ENCODE data around the gene AADACL4. TPM values are rescaled to one million over a fixed set of nuclear protein-coding genes. Genes with fewer than 3 reads are reported as not detected.

AADACL4 gene
- total and polyA plus RNA-seq, 2 experiments from 2014 or later: not detected

GRCh38 chr1:12617901-12618660 lies 25.8 kb upstream of the AADACL4 start, which contains the start of gene DHRS3 (continued):
- no peak for TF ChIP-seq ZNF462 (CRISPR knock-in tag; IDR thresholded peaks at IDR 0.05)
- TF ChIP-seq ZNF114 (CRISPR knock-in tag; IDR thresholded peaks at IDR 0.05): peak; percentile 21; the same call in 1 of the 2 replicates

- H3K27ac Mint-ChIP-seq: peak overlapping the region; percentile 84; the same call in 1 of the 2 replicates
- no peak for TF ChIP-seq EZH2 (IDR thresholded peaks at IDR 0.05; ENCODE audit: low read depth, unreplicated experiment)
- no peak for TF ChIP-seq CTCF (conservative IDR thresholded peaks at IDR 0.05; ENCODE audit: low read depth in 2 of 2)
- TF ChIP-seq POLR2AphosphoS5 (IDR thresholded peaks at IDR 0.05; ENCODE audit: low read depth): no peak; the same call in 1 of the 2 replicates
- TF ChIP-seq EZH2phosphoT487 (IDR thresholded peaks at IDR 0.05; ENCODE audit: unreplicated experiment): no peak
- no peak for TF ChIP-seq ZNF331 (CRISPR knock-in tag; IDR thresholded peaks at IDR 0.05; ENCODE audit: low read depth)
- no peak for TF ChIP-seq STAT1 (IDR thresholded peaks at IDR 0.05; ENCODE audit: unreplicated experiment)
- no peak for TF ChIP-seq CREB1 (CRISPR knock-in tag; IDR thresholded peaks at IDR 0.05; ENCODE audit: low read depth)
- Histone ChIP-seq H3K27ac (ENCODE audit: low read depth) (peak overlapping the region; percentile 85), H4K20me1 (replicated peaks; ENCODE audit: insufficient read depth) (peaks cover 3% of the 10 kb centered on the region; the same call in 1 of the 2 replicates), H3K4me2 (peak overlapping the region; percentile 100), H3F3A (replicated peaks; ENCODE audit: low read depth) (peaks cover 24% of the 10 kb centered on the region), H3K9me2 (ENCODE audit: insufficient read depth) (no peaks in the 10 kb centered on the region), H3K36me3 (ENCODE audit: insufficient read depth) (no peaks in the 10 kb centered on the region), H3K4me1 (ENCODE audit: insufficient read depth) (peaks cover 36% of the 10 kb centered on the region), H3K27me3 (ENCODE audit: insufficient read depth) (no peaks in the 10 kb centered on the region), H2AFZ (peak overlapping the region; percentile 77), H3K79me2 (replicated peaks; ENCODE audit: insufficient read depth) (peaks cover 28% of the 10 kb centered on the region), H3K4me3 (peak overlapping the region; percentile 90)
- peaks cover 3% of the 10 kb centered on the region; the same call in 1 of the 3 replicates for H3K9me3 Mint-ChIP-seq
- ATAC-seq (no peak), DNase-seq (ENCODE audit: low spot score) (no peak)
- peaks cover 30% of the 10 kb centered on the region for H3K27me3 Mint-ChIP-seq (ENCODE audit: insufficient read depth, low read depth, poor library complexity)
- peaks cover 54% of the 10 kb centered on the region for H3K4me1 Mint-ChIP-seq
- H3K4me3 Mint-ChIP-seq: peak overlapping the region; percentile 99
- peaks cover under 1% of the 10 kb centered on the region; the same call in 1 of the 3 replicates for H3K36me3 Mint-ChIP-seq (ENCODE audit: low read depth)
Measured at GRCh38 chr1:12618661-12618964, 25.3 kb upstream of the AADACL4 start.

Data from GM23338 (cell line).